H9 (cell line): ENCODE results near the gene SCYGR4. TPM values are rescaled to one million over a fixed set of nuclear protein-coding genes. Genes with fewer than 3 reads are reported as not detected.

Experiments used
- DNase-seq: peaks from one replicate; pipeline ENCODE4 v3.0.0-alpha.2; 2017
- H2AFZ ChIP-seq: one replicate; pipeline ENCODE4 v1.6.1; 2013; ENCODE audit warnings: mild to moderate bottlenecking, low read length, control low read depth, moderate library complexity
- H2AK5ac ChIP-seq: 2 replicates; pipeline ENCODE4 v1.6.1; 2013; ENCODE audit warnings: low read length, control low read depth, mixed read lengths; ENCODE audit not compliant: insufficient read length
- H2BK120ac ChIP-seq: one replicate; pipeline ENCODE4 v1.6.1; 2013; ENCODE audit warnings: low read depth, mild to moderate bottlenecking, low read length, control low read depth, inconsistent platforms; ENCODE audit not compliant: poor library complexity, severe bottlenecking
- H2BK12ac ChIP-seq: 2 replicates; pipeline ENCODE4 v1.6.1; 2013; ENCODE audit warnings: low read length, control low read depth, mixed read lengths, low read depth; ENCODE audit not compliant: insufficient read length
- H2BK15ac ChIP-seq: 2 replicates; pipeline ENCODE4 v1.6.1; 2013; ENCODE audit warnings: low read depth, low read length, control low read depth
- H2BK20ac ChIP-seq: one replicate; pipeline ENCODE4 v1.6.1; 2013; ENCODE audit warnings: low read depth, mild to moderate bottlenecking, low read length, control low read depth, inconsistent platforms; ENCODE audit not compliant: poor library complexity, severe bottlenecking
- H2BK5ac ChIP-seq: 2 replicates; pipeline ENCODE4 v1.6.1; 2013; ENCODE audit warnings: low read length, control low read depth, mixed read lengths; ENCODE audit not compliant: insufficient read length
- H3K14ac ChIP-seq: 2 replicates; pipeline ENCODE4 v1.6.1; 2013; ENCODE audit warnings: low read length, control low read depth; ENCODE audit not compliant: insufficient read depth
- H3K18ac ChIP-seq: 2 replicates; pipeline ENCODE4 v1.6.1; 2013; ENCODE audit warnings: low read depth, mild to moderate bottlenecking, mixed read lengths, low read length, control low read depth; ENCODE audit not compliant: insufficient read length
- H3K23ac ChIP-seq: 2 replicates; pipeline ENCODE4 v1.6.1; 2013; ENCODE audit warnings: low read length, control low read depth, mixed read lengths, low read depth; ENCODE audit not compliant: insufficient read length
- H3K23me2 ChIP-seq: 2 replicates; pipeline ENCODE4 v1.6.1; 2013; ENCODE audit warnings: low read depth, mild to moderate bottlenecking, mixed read lengths, low read length, control low read depth; ENCODE audit not compliant: insufficient read length, poor library complexity, severe bottlenecking
- H3K27ac ChIP-seq: 2 replicates; pipeline ENCODE4 v1.5.1; 2013; ENCODE audit warnings: low read length, control low read depth, mixed read lengths, low read depth; ENCODE audit not compliant: insufficient read length
- H3K27me3 ChIP-seq: 2 replicates; pipeline ENCODE4 v1.6.1; 2013; ENCODE audit warnings: low read length, control low read depth, inconsistent platforms; ENCODE audit not compliant: insufficient read depth
- H3K4ac ChIP-seq: 2 replicates; pipeline ENCODE4 v1.6.1; 2013; ENCODE audit warnings: low read depth, mild to moderate bottlenecking, control low read depth, inconsistent platforms, low read length, moderate library complexity
- H3K4me1 ChIP-seq: 2 replicates; pipeline ENCODE4 v1.6.1; 2013; ENCODE audit warnings: low read length, control low read depth, inconsistent platforms; ENCODE audit not compliant: insufficient read depth
- H3K4me2 ChIP-seq: 2 replicates; pipeline ENCODE4 v1.6.1; 2013; ENCODE audit warnings: low read length, control low read depth, mixed read lengths; ENCODE audit not compliant: insufficient read length, insufficient read depth
- H3K56ac ChIP-seq: 2 replicates; pipeline ENCODE4 v1.6.1; 2013; ENCODE audit warnings: low read depth, mild to moderate bottlenecking, mixed read lengths, low read length, control low read depth; ENCODE audit not compliant: insufficient read length
- H3K79me1 ChIP-seq: 2 replicates; pipeline ENCODE4 v1.6.1; 2013; ENCODE audit warnings: low read depth, mild to moderate bottlenecking, moderate library complexity, low read length, control low read depth, inconsistent platforms; ENCODE audit not compliant: insufficient read depth, poor library complexity, severe bottlenecking
- H3K79me2 ChIP-seq: 2 replicates; pipeline ENCODE4 v1.6.1; 2013; ENCODE audit warnings: low read length, control low read depth, inconsistent platforms; ENCODE audit not compliant: insufficient read depth
- H3K9ac ChIP-seq: 2 replicates; pipeline ENCODE4 v1.6.1; 2013; ENCODE audit warnings: low read length, control low read depth, mixed read lengths; ENCODE audit not compliant: insufficient read length; ENCODE audit errors: extremely low read depth
- H3K9me3 ChIP-seq: one replicate; pipeline ENCODE4 v1.6.1; 2013; ENCODE audit warnings: low read depth, low read length, inconsistent platforms; ENCODE audit not compliant: control insufficient read depth
- H3T11ph ChIP-seq: one replicate; pipeline ENCODE4 v1.6.1; 2013; ENCODE audit warnings: mild to moderate bottlenecking, low read length, control low read depth, inconsistent platforms
- H4K20me1 ChIP-seq: one replicate; pipeline ENCODE4 v1.6.1; 2013; ENCODE audit not compliant: control insufficient read depth, insufficient read length, insufficient read depth
- H4K5ac ChIP-seq: 2 replicates; pipeline ENCODE4 v1.6.1; 2013; ENCODE audit warnings: low read depth, mild to moderate bottlenecking, mixed read lengths, low read length, control low read depth; ENCODE audit not compliant: insufficient read length
- H4K8ac ChIP-seq: replicated peaks from 2 replicates; pipeline ENCODE4 v1.6.1; 2013; ENCODE audit warnings: low read length, control low read depth, mixed read lengths, low read depth; ENCODE audit not compliant: insufficient read length
- H4K91ac ChIP-seq: 2 replicates; pipeline ENCODE4 v1.6.1; 2013; ENCODE audit warnings: low read depth, mild to moderate bottlenecking, moderate library complexity, mixed read lengths, low read length, control low read depth; ENCODE audit not compliant: insufficient read length
- H3K27ac Mint-ChIP-seq, 3 experiments: 2 replicates in 2 of 3; 3 replicates in 1 of 3; pipeline ENCODE4 v1.8.0; 2020 to 2021; ENCODE audit warnings: mixed read lengths in 3 of 3, mild to moderate bottlenecking in 1 of 3, moderate library complexity in 1 of 3
- H3K27me3 Mint-ChIP-seq: 2 replicates; pipeline ENCODE4 v1.8.0; 2021; ENCODE audit warnings: low read depth, mild to moderate bottlenecking, moderate library complexity, mixed read lengths
- H3K36me3 Mint-ChIP-seq, 3 experiments: 2 replicates in 2 of 3; 3 replicates in 1 of 3; pipeline ENCODE4 v1.8.0; 2020 to 2021; ENCODE audit warnings: low read depth in 3 of 3, mixed read lengths in 3 of 3; ENCODE audit not compliant: insufficient read depth in 1 of 3
- H3K4me1 Mint-ChIP-seq, 2 experiments: 2 replicates each; pipeline ENCODE4 v1.8.0; 2020; ENCODE audit warnings: mixed read lengths in 2 of 2
- H3K4me3 Mint-ChIP-seq, 2 experiments: 2 replicates in 1 of 2; 3 replicates in 1 of 2; pipeline ENCODE4 v1.8.0; 2020 to 2021; ENCODE audit warnings: mild to moderate bottlenecking in 2 of 2, mixed read lengths in 2 of 2, moderate library complexity in 1 of 2
- H3K9me3 Mint-ChIP-seq, 2 experiments: 2 replicates in 1 of 2; 3 replicates in 1 of 2; pipeline ENCODE4 v1.8.0; 2020; ENCODE audit warnings: mild to moderate bottlenecking in 2 of 2, mixed read lengths in 2 of 2, moderate library complexity in 1 of 2
- WGBS: extraction: QIAGEN DNeasy Blood & Tissue Kit; methylation state at CpG from one replicate; pipeline ENCODE4 v1.1.7; 2013; ENCODE audit warnings: missing lambda C conversion rate, low lambda C conversion rate, mixed read lengths; ENCODE audit not compliant: insufficient read length; ENCODE audit errors: extremely low coverage; 5-methylcytosine and 5-hydroxymethylcytosine counted together
- total RNA-seq: library from RNA; stranded (reverse); gene quantifications from 2 replicates; pipeline ENCODE4 v1.2.1, GENCODE V29; 2021
- TF ChIP-seq, protein P1 (sequence below): fragments of 200-600 bp; sonication (generic); conservative IDR thresholded peaks from 3 replicates; pipeline ENCODE4 v1.8.0; 2021; ENCODE audit warnings: antibody characterized with exemption, mild to moderate bottlenecking

SCYGR4 gene
- total RNA-seq, 1 experiment from 2014 or later: not detected

DNA sequence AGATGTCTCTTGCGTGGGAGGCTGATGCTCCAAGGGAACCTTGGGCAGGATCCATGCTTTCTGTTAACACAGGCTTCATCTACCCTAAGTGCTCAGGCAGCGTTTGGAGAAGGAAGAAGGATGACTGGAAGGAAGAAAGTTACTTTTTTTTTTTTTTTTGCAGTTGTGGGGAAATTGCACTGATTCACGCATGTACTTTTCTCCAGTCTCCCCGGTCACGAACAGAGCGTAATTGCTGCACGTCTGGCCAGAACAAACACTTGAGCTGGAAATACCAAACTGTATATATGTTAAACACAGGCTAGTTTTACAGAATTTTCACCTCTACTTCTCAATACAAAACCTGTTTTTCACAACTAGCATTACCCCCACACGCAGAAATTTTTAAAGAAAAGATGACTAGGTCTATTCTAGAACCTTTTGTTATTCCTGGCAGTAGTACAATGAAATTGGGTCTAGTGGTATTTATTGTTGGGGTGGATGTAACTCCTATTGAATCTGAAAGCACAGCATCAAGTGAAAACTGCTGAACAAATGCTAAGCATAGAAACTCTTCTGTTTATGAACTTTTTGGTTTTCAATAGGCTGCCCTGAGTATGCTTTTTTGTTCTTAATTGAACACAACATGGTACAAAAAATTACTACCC, 40.0 kb downstream of the SCYGR4 start:
- H3K56ac ChIP-seq: no peak overlapping the region
- Mint-ChIP-seq H3K27ac (no peak overlapping the region), H3K27me3 (peaks cover 2% of the 10 kb centered on the region; the same call in 1 of the 2 replicates), H3K36me3 (no peaks in the 10 kb centered on the region), H3K4me3 (no peak overlapping the region), H3K4me1 (peaks cover 15 to 16% of the 10 kb centered on the region in 2 experiments), H3K9me3 (no peaks in the 10 kb centered on the region)
- TF ChIP-seq, protein P1, sequence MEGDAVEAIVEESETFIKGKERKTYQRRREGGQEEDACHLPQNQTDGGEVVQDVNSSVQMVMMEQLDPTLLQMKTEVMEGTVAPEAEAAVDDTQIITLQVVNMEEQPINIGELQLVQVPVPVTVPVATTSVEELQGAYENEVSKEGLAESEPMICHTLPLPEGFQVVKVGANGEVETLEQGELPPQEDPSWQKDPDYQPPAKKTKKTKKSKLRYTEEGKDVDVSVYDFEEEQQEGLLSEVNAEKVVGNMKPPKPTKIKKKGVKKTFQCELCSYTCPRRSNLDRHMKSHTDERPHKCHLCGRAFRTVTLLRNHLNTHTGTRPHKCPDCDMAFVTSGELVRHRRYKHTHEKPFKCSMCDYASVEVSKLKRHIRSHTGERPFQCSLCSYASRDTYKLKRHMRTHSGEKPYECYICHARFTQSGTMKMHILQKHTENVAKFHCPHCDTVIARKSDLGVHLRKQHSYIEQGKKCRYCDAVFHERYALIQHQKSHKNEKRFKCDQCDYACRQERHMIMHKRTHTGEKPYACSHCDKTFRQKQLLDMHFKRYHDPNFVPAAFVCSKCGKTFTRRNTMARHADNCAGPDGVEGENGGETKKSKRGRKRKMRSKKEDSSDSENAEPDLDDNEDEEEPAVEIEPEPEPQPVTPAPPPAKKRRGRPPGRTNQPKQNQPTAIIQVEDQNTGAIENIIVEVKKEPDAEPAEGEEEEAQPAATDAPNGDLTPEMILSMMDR: no peak
- DNase-seq: no peak
- H4K8ac ChIP-seq: no peak overlapping the region
- no peak overlapping the region for H2BK20ac ChIP-seq
- H4K20me1 ChIP-seq: no peaks in the 10 kb centered on the region
- peaks cover 8% of the 10 kb centered on the region; the same call in 1 of the 2 replicates for H3K4me1 ChIP-seq
- no peaks in the 10 kb centered on the region for H3K9me3 ChIP-seq
- no peak overlapping the region for H2AFZ ChIP-seq
- H2AK5ac ChIP-seq: peak overlapping the region; percentile 72
- no peak overlapping the region for H4K91ac ChIP-seq
- H3T11ph ChIP-seq: no peak overlapping the region
- H2BK12ac ChIP-seq: no peak overlapping the region
- no peak overlapping the region for H3K18ac ChIP-seq
- H3K23ac ChIP-seq: no peak overlapping the region
- H2BK15ac ChIP-seq: no peak overlapping the region
- no peak overlapping the region for H3K4me2 ChIP-seq
- H3K4ac ChIP-seq: no peak overlapping the region
- H3K79me1 ChIP-seq: no peaks in the 10 kb centered on the region
- H2BK120ac ChIP-seq: no peak overlapping the region
- no peaks in the 10 kb centered on the region for H3K23me2 ChIP-seq
- H3K9ac ChIP-seq: no peak overlapping the region
- H3K79me2 ChIP-seq: no peaks in the 10 kb centered on the region
- no peak overlapping the region for H3K27ac ChIP-seq
- H3K27me3 ChIP-seq: no peaks in the 10 kb centered on the region
- no peak overlapping the region for H3K14ac ChIP-seq
- no peak overlapping the region for H2BK5ac ChIP-seq
- H4K5ac ChIP-seq: no peak overlapping the region
- no CpG with 5 or more reads among the region's 8 CpGs for WGBS
